Measurements from ENCODE around the gene ERCC5.

DNA sequence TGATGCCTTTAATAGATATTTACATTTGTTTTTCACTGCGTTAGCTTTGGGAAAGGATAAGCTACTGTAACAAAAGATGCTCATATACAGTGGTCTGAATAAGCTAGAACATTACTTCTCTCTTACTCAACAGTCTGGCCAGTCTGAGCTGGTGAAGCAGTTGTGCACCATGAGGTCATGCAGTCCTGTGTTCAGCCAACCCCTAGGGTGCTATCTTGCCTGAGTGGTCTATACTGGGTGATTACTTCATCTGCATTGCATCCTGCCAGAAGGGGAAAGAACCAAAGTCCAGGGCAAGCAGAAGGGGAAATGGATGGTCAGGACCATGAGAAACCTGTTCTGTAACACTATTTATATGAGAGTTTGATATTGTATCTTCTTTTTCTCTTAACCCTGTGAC, 31.5 kb downstream of the ERCC5 start:
- TF ChIP-seq, protein P1, sequence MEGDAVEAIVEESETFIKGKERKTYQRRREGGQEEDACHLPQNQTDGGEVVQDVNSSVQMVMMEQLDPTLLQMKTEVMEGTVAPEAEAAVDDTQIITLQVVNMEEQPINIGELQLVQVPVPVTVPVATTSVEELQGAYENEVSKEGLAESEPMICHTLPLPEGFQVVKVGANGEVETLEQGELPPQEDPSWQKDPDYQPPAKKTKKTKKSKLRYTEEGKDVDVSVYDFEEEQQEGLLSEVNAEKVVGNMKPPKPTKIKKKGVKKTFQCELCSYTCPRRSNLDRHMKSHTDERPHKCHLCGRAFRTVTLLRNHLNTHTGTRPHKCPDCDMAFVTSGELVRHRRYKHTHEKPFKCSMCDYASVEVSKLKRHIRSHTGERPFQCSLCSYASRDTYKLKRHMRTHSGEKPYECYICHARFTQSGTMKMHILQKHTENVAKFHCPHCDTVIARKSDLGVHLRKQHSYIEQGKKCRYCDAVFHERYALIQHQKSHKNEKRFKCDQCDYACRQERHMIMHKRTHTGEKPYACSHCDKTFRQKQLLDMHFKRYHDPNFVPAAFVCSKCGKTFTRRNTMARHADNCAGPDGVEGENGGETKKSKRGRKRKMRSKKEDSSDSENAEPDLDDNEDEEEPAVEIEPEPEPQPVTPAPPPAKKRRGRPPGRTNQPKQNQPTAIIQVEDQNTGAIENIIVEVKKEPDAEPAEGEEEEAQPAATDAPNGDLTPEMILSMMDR (IDR thresholded peaks at IDR 0.05): no peak
- no peak for TF ChIP-seq POLR2A (IDR thresholded peaks at IDR 0.05)
